Measurements from ENCODE around the gene DMXL1.
"Not testable (repeated sequence)": the region's sequence is repeated elsewhere in the genome, so short reads cannot be mapped to it uniquely, and the experiment has no call there.

DMXL1 gene

GRCh38 chr5:119071561-119071995 lies 691 bp downstream of the DMXL1 start:
- DNase-seq, result no peak

GRCh38 chr5:119072496-119072895 lies 1.6 kb downstream of the DMXL1 start:
- DNase-seq, result no peak

- DNase-seq, result not testable (repeated sequence)
These were observed 3.0 kb downstream of the DMXL1 start for GRCh38 chr5:119073746-119074337.

GRCh38 chr5:119074419-119074818 lies 3.5 kb downstream of the DMXL1 start:
- no peak for DNase-seq

- not testable (repeated sequence) for DNase-seq
These were observed 4.4 kb downstream of the DMXL1 start for GRCh38 chr5:119075269-119075668.

GRCh38 chr5:119076080-119076479 lies 5.2 kb downstream of the DMXL1 start:
- no peak for DNase-seq

- no peak for DNase-seq
These were observed 6.6 kb downstream of the DMXL1 start for GRCh38 chr5:119077444-119077843.

GRCh38 chr5:119078071-119078846 lies 7.4 kb downstream of the DMXL1 start:
- no peak for DNase-seq

GRCh38 chr5:119078861-119079260 lies 8.0 kb downstream of the DMXL1 start:
- no peak for DNase-seq

- no peak for DNase-seq
These were observed 8.5 kb downstream of the DMXL1 start for GRCh38 chr5:119079318-119079921.

- no peak for DNase-seq
These were observed 10.0 kb downstream of the DMXL1 start for GRCh38 chr5:119080936-119081335.

- no peak for DNase-seq
These were observed 11.8 kb downstream of the DMXL1 start for GRCh38 chr5:119082691-119083090.

- no peak for DNase-seq
These were observed 12.8 kb downstream of the DMXL1 start for GRCh38 chr5:119083679-119084078.

- no peak for DNase-seq
These were observed 17.6 kb downstream of the DMXL1 start for GRCh38 chr5:119088438-119088837.

- DNase-seq, result no peak
These were observed 24.7 kb downstream of the DMXL1 start for GRCh38 chr5:119095611-119096010.

GRCh38 chr5:119105971-119106370 lies 35.1 kb downstream of the DMXL1 start:
- no peak for DNase-seq

- DNase-seq, result no peak
These were observed 41.3 kb downstream of the DMXL1 start for GRCh38 chr5:119112151-119112550.

- DNase-seq, result no peak
These were observed 46.4 kb downstream of the DMXL1 start for GRCh38 chr5:119117237-119117636.

- DNase-seq, result no peak
These were observed 47.1 kb downstream of the DMXL1 start for GRCh38 chr5:119118000-119118399.

GRCh38 chr5:119120893-119121292 lies 50.0 kb downstream of the DMXL1 start:
- DNase-seq, result no peak

GRCh38 chr5:119122474-119122873 lies 51.6 kb downstream of the DMXL1 start:
- not testable (repeated sequence) for DNase-seq

- DNase-seq, result no peak
These were observed 52.4 kb downstream of the DMXL1 start for GRCh38 chr5:119123280-119123679.

- DNase-seq, result no peak
These were observed 58.9 kb downstream of the DMXL1 start for GRCh38 chr5:119129770-119130169.

Measured in central memory CD4-positive, alpha-beta T cell (primary cell).